ENCODE measurements around the gene LAMA3.

Gene LAMA3

GRCh38 chr18:23784832-23785245, 95.6 kb downstream of the LAMA3 start:
- TF ChIP-seq, protein P1, sequence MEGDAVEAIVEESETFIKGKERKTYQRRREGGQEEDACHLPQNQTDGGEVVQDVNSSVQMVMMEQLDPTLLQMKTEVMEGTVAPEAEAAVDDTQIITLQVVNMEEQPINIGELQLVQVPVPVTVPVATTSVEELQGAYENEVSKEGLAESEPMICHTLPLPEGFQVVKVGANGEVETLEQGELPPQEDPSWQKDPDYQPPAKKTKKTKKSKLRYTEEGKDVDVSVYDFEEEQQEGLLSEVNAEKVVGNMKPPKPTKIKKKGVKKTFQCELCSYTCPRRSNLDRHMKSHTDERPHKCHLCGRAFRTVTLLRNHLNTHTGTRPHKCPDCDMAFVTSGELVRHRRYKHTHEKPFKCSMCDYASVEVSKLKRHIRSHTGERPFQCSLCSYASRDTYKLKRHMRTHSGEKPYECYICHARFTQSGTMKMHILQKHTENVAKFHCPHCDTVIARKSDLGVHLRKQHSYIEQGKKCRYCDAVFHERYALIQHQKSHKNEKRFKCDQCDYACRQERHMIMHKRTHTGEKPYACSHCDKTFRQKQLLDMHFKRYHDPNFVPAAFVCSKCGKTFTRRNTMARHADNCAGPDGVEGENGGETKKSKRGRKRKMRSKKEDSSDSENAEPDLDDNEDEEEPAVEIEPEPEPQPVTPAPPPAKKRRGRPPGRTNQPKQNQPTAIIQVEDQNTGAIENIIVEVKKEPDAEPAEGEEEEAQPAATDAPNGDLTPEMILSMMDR (IDR thresholded peaks at IDR 0.05; ENCODE audit: borderline replicate concordance, insufficient read depth, low read depth, low read length) = no peak
- no peak overlapping the region for H3K4me3 ChIP-seq (ENCODE audit: low read depth, low read length)

DNA sequence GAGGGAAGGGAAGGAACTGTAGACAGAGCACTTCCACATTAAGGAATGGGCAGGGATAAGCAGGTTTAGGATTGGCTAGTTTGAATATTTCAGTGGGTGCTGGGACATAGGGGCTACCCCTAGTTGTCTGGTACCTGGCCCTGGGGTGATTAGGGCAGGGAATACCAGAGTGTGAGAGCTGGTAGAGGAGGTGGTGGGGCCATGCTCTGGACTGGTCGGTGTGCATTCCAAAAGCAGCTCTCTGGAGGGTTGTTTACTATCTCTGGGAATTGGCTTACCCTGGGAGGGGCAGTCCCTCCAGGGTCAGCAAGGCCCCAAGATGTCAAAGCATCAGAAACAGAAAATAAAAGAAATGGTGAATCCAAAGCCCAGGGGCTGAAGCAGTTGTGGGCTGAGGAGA, 103.8 kb downstream of the LAMA3 start:
- H3K4me3 ChIP-seq (ENCODE audit: low read depth, low read length) = no peak overlapping the region
- TF ChIP-seq, protein P1 (IDR thresholded peaks at IDR 0.05; ENCODE audit: borderline replicate concordance, insufficient read depth, low read depth, low read length) = no peak

GRCh38 chr18:23793985-23794867, 105.0 kb downstream of the LAMA3 start:
- TF ChIP-seq, protein P1 (IDR thresholded peaks at IDR 0.05; ENCODE audit: borderline replicate concordance, insufficient read depth, low read depth, low read length) = no peak
- no peak overlapping the region for H3K4me3 ChIP-seq (ENCODE audit: low read depth, low read length)

DNA sequence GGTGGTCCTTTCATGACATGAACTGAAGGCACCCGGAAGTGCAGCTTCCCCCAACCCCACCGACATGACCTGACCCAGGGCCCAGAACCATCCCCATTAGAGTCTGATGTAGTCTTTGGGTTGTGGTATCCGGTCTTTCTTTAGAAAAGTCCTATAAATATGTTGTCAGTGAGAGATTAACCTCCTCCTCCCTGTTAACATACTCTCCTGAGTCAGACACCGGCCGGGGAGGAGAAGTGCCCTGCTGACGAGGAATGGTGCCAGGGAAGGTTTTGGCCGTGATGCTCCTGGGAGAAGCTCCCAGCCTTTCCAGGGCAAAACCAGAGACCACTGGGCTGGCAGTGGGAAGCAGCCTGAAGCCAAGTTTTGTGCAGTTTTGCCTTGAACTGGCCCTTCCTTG, 109.0 kb downstream of the LAMA3 start:
- H3K4me3 ChIP-seq (ENCODE audit: low read depth, low read length) = no peak overlapping the region
- TF ChIP-seq, protein P1 (IDR thresholded peaks at IDR 0.05; ENCODE audit: borderline replicate concordance, insufficient read depth, low read depth, low read length) = no peak

DNA sequence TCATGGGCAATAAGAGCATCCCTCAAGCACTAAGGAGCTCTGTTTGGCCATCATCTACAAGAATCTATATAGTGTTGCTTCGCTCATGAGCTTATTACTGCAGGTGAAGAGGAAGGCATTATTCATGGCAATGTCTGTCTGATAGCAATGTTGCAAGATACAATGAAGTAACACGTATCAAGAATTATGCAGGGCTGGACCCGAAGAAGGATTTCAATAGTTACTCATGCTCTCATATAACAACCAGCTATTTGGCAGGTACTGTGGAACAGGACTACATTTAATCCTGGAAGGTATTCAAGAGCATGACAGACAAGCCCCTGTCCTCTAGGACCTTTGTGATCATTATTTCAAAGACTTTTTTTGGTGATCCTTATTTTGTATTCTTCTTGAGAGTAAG, 109.6 kb downstream of the LAMA3 start:
- H3K4me3 ChIP-seq (ENCODE audit: low read depth, low read length) = no peak overlapping the region
- TF ChIP-seq, protein P1 (IDR thresholded peaks at IDR 0.05; ENCODE audit: borderline replicate concordance, insufficient read depth, low read depth, low read length) = no peak

GRCh38 chr18:23799540-23799939, 110.3 kb downstream of the LAMA3 start:
- no peak overlapping the region for H3K4me3 ChIP-seq (ENCODE audit: low read depth, low read length)

More at GRCh38 chr18:23799540-23799939, 110.3 kb downstream of the LAMA3 start:
- TF ChIP-seq, protein P1 (IDR thresholded peaks at IDR 0.05; ENCODE audit: borderline replicate concordance, insufficient read depth, low read depth, low read length) = no peak
